NCI-H446 (cell line): ENCODE measurements around the gene TNFRSF14.

ENCODE experiments used
- DNase-seq, 2 experiments: peaks; one replicate each; lab custom pipeline; 2025; lab: John Stamatoyannopoulos, UW

TNFRSF14 gene

GRCh38 chr1:2523891-2524609 lies 32.1 kb upstream of the TNFRSF14 start:
- no peak for DNase-seq

- DNase-seq, result no peak
Observed at GRCh38 chr1:2525572-2525919, 30.6 kb upstream of the TNFRSF14 start.

- DNase-seq, result peak; percentile 82 to 98
Observed at GRCh38 chr1:2525920-2526823, 30.0 kb upstream of the TNFRSF14 start, which contains the start of gene PANK4. Gene PANK4, minus strand, starts transcription at chr1:2526596. Its CDS starts 9 bp downstream, at chr1:2526587.

GRCh38 chr1:2526824-2527555 lies 29.2 kb upstream of the TNFRSF14 start:
- peak in 1 of 2 experiments; percentile 62 for DNase-seq

- no peak for DNase-seq
Observed at GRCh38 chr1:2527556-2527860, 28.7 kb upstream of the TNFRSF14 start.

- DNase-seq, result peak in 1 of 2 experiments; percentile 80
Observed at GRCh38 chr1:2528016-2528415, 28.2 kb upstream of the TNFRSF14 start.

- DNase-seq, result no peak
Observed at GRCh38 chr1:2528611-2528965, 27.6 kb upstream of the TNFRSF14 start.

GRCh38 chr1:2528966-2529783 lies 27.0 kb upstream of the TNFRSF14 start:
- no peak for DNase-seq

- no peak for DNase-seq
Observed at GRCh38 chr1:2529784-2530512, 26.2 kb upstream of the TNFRSF14 start, which contains the start of gene HES5. Gene HES5, minus strand, starts transcription at chr1:2530263. Its CDS starts 99 bp downstream, at chr1:2530164.

- peak in 1 of 2 experiments; percentile 75 for DNase-seq
Observed at GRCh38 chr1:2530513-2531361, 25.4 kb upstream of the TNFRSF14 start.

GRCh38 chr1:2532485-2533160 lies 23.5 kb upstream of the TNFRSF14 start:
- DNase-seq, result peak in 1 of 2 experiments; percentile 62

GRCh38 chr1:2533365-2533764 lies 22.8 kb upstream of the TNFRSF14 start:
- no peak for DNase-seq

- no peak for DNase-seq
Observed at GRCh38 chr1:2534315-2534686, 21.9 kb upstream of the TNFRSF14 start.

- no peak for DNase-seq
Observed at GRCh38 chr1:2534687-2535441, 21.3 kb upstream of the TNFRSF14 start.

- DNase-seq, result no peak
Observed at GRCh38 chr1:2535455-2535854, 20.7 kb upstream of the TNFRSF14 start.

- no peak for DNase-seq
Observed at GRCh38 chr1:2535981-2536380, 20.2 kb upstream of the TNFRSF14 start.

- DNase-seq, result no peak
Observed at GRCh38 chr1:2537784-2538115, 18.4 kb upstream of the TNFRSF14 start.

GRCh38 chr1:2538376-2538775 lies 17.8 kb upstream of the TNFRSF14 start:
- no peak for DNase-seq

GRCh38 chr1:2538872-2539271 lies 17.3 kb upstream of the TNFRSF14 start:
- no peak for DNase-seq
